Measurements from ENCODE around the gene PDE7B.

DNA sequence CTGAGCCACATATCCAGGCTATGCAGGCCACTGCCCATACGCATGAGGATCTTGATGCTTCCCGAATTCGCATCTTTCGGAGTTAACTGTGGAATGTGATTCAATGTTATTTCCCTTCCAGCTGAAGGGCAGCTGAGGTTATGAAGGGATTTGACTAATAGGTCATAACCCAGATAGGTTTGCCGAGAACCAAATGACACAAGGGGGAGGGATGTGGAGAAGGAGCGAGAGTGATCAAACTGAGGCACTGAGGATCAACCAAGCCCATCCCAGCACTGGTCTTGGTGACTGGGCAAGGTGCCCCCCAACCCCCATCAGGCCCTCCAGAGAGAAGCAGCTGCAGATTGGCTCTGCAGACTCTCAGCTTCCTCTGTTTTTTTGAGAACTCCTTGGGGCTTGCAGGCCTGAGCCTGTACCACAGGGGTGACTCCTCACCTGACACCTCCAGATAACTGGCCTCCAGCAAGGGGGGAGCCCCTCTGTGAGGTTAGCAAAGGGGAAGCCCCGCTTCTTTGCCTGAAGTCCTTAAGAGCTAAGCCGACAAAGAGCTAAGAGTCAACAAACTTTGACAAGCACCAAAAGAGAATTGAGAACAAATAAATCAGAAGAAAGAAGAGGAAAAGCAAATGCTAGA is 185.9 kb downstream of the PDE7B start:
- no peak for TF ChIP-seq POLR2A (IDR thresholded peaks at IDR 0.05)
- TF ChIP-seq, protein P1, sequence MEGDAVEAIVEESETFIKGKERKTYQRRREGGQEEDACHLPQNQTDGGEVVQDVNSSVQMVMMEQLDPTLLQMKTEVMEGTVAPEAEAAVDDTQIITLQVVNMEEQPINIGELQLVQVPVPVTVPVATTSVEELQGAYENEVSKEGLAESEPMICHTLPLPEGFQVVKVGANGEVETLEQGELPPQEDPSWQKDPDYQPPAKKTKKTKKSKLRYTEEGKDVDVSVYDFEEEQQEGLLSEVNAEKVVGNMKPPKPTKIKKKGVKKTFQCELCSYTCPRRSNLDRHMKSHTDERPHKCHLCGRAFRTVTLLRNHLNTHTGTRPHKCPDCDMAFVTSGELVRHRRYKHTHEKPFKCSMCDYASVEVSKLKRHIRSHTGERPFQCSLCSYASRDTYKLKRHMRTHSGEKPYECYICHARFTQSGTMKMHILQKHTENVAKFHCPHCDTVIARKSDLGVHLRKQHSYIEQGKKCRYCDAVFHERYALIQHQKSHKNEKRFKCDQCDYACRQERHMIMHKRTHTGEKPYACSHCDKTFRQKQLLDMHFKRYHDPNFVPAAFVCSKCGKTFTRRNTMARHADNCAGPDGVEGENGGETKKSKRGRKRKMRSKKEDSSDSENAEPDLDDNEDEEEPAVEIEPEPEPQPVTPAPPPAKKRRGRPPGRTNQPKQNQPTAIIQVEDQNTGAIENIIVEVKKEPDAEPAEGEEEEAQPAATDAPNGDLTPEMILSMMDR (IDR thresholded peaks at IDR 0.05) = no peak

Data from uterus (tissue), 2 donors.